Glutamatergic neuron (in vitro differentiated cells): ENCODE measurements around the gene SLC5A5. TPM values are rescaled to one million over a fixed set of nuclear protein-coding genes. Genes with fewer than 3 reads are reported as not detected.

Experiments used
- DNase-seq: peaks from one replicate; pipeline ENCODE4 v3.0.0; 2022
- H3K27ac Mint-ChIP-seq: one replicate; pipeline ENCODE4 v1.8.0; 2020; ENCODE audit warnings: mild to moderate bottlenecking, mixed read lengths, inconsistent platforms; ENCODE audit not compliant: unreplicated experiment
- H3K27me3 Mint-ChIP-seq: one replicate; pipeline ENCODE4 v1.8.0; 2020; ENCODE audit warnings: mild to moderate bottlenecking, moderate library complexity, mixed read lengths, inconsistent platforms; ENCODE audit not compliant: unreplicated experiment
- H3K36me3 Mint-ChIP-seq: one replicate; pipeline ENCODE4 v1.8.0; 2020; ENCODE audit warnings: mild to moderate bottlenecking, mixed read lengths, inconsistent platforms; ENCODE audit not compliant: unreplicated experiment
- H3K4me1 Mint-ChIP-seq: one replicate; pipeline ENCODE4 v1.8.0; 2020; ENCODE audit warnings: mild to moderate bottlenecking, low read depth, mixed read lengths, inconsistent platforms; ENCODE audit not compliant: unreplicated experiment
- H3K4me3 Mint-ChIP-seq: one replicate; pipeline ENCODE4 v1.8.0; 2020; ENCODE audit warnings: mild to moderate bottlenecking, mixed read lengths, inconsistent platforms; ENCODE audit not compliant: unreplicated experiment
- H3K9me3 Mint-ChIP-seq: one replicate; pipeline ENCODE4 v1.8.0; 2020; ENCODE audit warnings: mild to moderate bottlenecking, moderate library complexity, mixed read lengths, inconsistent platforms; ENCODE audit not compliant: unreplicated experiment
- total RNA-seq: library from RNA; stranded (reverse); fragmentation: NEBNext Ultra II Directional; extraction: Animal tissue kit (Norgen Biotek cat#: 25700); gene quantifications from one replicate; pipeline ENCODE4 v1.2.1, GENCODE V29; 2021; ENCODE audit not compliant: unreplicated experiment
- TF ChIP-seq, protein P1 (sequence below): fragments of 200-600 bp; sonication (generic); IDR thresholded peaks from one replicate; pipeline ENCODE4 v1.5.0; 2021; ENCODE audit not compliant: partially characterized antibody, unreplicated experiment

Gene SLC5A5
- total RNA-seq, 1 donor from 2014 or later: 4.3 TPM

GRCh38 chr19:17922138-17922537 is 50.4 kb downstream of the SLC5A5 start:
- Mint-ChIP-seq H3K27me3 (peaks cover 3% of the 10 kb centered on the region), H3K27ac (no peak overlapping the region), H3K9me3 (peaks cover 6% of the 10 kb centered on the region), H3K4me3 (no peak overlapping the region), H3K36me3 (no peaks in the 10 kb centered on the region), H3K4me1 (no peaks in the 10 kb centered on the region)
- DNase-seq: no peak
- TF ChIP-seq, protein P1, sequence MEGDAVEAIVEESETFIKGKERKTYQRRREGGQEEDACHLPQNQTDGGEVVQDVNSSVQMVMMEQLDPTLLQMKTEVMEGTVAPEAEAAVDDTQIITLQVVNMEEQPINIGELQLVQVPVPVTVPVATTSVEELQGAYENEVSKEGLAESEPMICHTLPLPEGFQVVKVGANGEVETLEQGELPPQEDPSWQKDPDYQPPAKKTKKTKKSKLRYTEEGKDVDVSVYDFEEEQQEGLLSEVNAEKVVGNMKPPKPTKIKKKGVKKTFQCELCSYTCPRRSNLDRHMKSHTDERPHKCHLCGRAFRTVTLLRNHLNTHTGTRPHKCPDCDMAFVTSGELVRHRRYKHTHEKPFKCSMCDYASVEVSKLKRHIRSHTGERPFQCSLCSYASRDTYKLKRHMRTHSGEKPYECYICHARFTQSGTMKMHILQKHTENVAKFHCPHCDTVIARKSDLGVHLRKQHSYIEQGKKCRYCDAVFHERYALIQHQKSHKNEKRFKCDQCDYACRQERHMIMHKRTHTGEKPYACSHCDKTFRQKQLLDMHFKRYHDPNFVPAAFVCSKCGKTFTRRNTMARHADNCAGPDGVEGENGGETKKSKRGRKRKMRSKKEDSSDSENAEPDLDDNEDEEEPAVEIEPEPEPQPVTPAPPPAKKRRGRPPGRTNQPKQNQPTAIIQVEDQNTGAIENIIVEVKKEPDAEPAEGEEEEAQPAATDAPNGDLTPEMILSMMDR: no peak

- Mint-ChIP-seq H3K27ac (no peak overlapping the region), H3K27me3 (peaks cover 3% of the 10 kb centered on the region), H3K9me3 (no peaks in the 10 kb centered on the region), H3K36me3 (no peaks in the 10 kb centered on the region), H3K4me3 (no peak overlapping the region), H3K4me1 (no peaks in the 10 kb centered on the region)
- TF ChIP-seq, protein P1: no peak
- DNase-seq: no peak
Observed at GRCh38 chr19:17926044-17926443, 54.3 kb downstream of the SLC5A5 start.

DNA sequence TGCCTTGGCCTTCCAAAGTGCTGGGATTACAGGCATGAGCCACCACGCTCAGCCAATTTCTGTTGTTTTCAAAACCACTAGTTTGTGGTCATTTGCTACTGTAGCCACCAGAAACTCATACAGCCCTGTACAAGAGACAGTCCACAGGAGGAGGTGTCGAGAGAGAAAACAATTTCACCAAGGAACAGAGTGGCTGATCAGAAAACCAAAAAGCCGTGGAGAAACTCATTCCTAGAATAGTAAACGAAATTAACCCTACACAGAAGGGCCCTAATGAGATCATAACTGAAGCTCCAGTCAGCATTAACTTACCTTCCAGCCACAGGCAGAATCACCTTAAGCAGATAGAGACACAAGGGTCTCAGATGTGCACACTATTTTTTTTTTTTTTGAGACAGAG is 57.3 kb downstream of the SLC5A5 start:
- no peak for DNase-seq
- Mint-ChIP-seq H3K36me3 (no peaks in the 10 kb centered on the region), H3K27ac (no peak overlapping the region), H3K9me3 (peaks cover 5% of the 10 kb centered on the region), H3K27me3 (peaks cover 7% of the 10 kb centered on the region), H3K4me3 (no peak overlapping the region), H3K4me1 (peaks cover 3% of the 10 kb centered on the region)
- TF ChIP-seq, protein P1: no peak

GRCh38 chr19:17931532-17932191 is 59.9 kb downstream of the SLC5A5 start:
- TF ChIP-seq, protein P1: no peak
- Mint-ChIP-seq H3K4me3 (peak overlapping the region; percentile 94), H3K27ac (peak overlapping the region; percentile 25), H3K36me3 (no peaks in the 10 kb centered on the region), H3K4me1 (peaks cover 3% of the 10 kb centered on the region), H3K27me3 (peaks cover 6% of the 10 kb centered on the region), H3K9me3 (peaks cover 5% of the 10 kb centered on the region)
- DNase-seq: no peak

- H3K27me3 Mint-ChIP-seq: peaks cover 4% of the 10 kb centered on the region
- DNase-seq: peak; percentile 92
- no peaks in the 10 kb centered on the region for H3K36me3 Mint-ChIP-seq
- H3K27ac Mint-ChIP-seq: peak within 1 kb of the TSS; percentile 97
- peaks cover 3% of the 10 kb centered on the region for H3K4me1 Mint-ChIP-seq
- peak within 1 kb of the TSS; percentile 94 for H3K4me3 Mint-ChIP-seq
- TF ChIP-seq, protein P1: peak; percentile 67
- peaks cover 5% of the 10 kb centered on the region for H3K9me3 Mint-ChIP-seq
Observed at GRCh38 chr19:17932485-17933338, 61.0 kb downstream of the SLC5A5 start, which contains the start of gene CCDC124. CCDC124 (plus strand) TSS chr19:17933015; CDS start chr19:17936421, 3,406 bp downstream.
